GM23248 (cell line): ENCODE measurements around the gene PEPD. TPM values are rescaled to one million over a fixed set of nuclear protein-coding genes. Genes with fewer than 3 reads are reported as not detected.

ENCODE experiments used
- DNase-seq: peaks from one replicate; pipeline ENCODE4 v3.0.0-alpha.2; 2015
- H2AFZ ChIP-seq: fragments of 200-600 bp; sonication (generic); 2 replicates; pipeline ENCODE4 v1.6.1; 2016; ENCODE audit warnings: antibody characterized with exemption
- H3F3A ChIP-seq: fragments of 200-600 bp; sonication (generic); 2 replicates; pipeline ENCODE4 v1.6.1; 2016; ENCODE audit warnings: mild to moderate bottlenecking, antibody characterized with exemption, mixed run types; ENCODE audit not compliant: insufficient read depth
- H3K27ac ChIP-seq: fragments of 200-600 bp; sonication (generic); 2 replicates; pipeline ENCODE4 v1.5.1; 2016; ENCODE audit warnings: mild to moderate bottlenecking
- H3K27me3 ChIP-seq: fragments of 200-600 bp; sonication (generic); replicated peaks from 2 replicates; pipeline ENCODE4 v1.6.1; 2016; ENCODE audit warnings: mild to moderate bottlenecking; ENCODE audit not compliant: insufficient read depth
- H3K36me3 ChIP-seq: fragments of 200-600 bp; sonication (generic); 2 replicates; pipeline ENCODE4 v1.6.1; 2016; ENCODE audit warnings: low read depth, mild to moderate bottlenecking
- H3K4me1 ChIP-seq: fragments of 200-600 bp; sonication (generic); 2 replicates; pipeline ENCODE4 v1.6.1; 2016; ENCODE audit warnings: mild to moderate bottlenecking; ENCODE audit not compliant: insufficient read depth
- H3K4me2 ChIP-seq: fragments of 200-600 bp; sonication (generic); one replicate; pipeline ENCODE4 v1.6.1; 2016; ENCODE audit warnings: mild to moderate bottlenecking; ENCODE audit not compliant: unreplicated experiment
- H3K4me3 ChIP-seq: fragments of 200-600 bp; sonication (generic); 2 replicates; pipeline ENCODE4 v1.5.1; 2016; ENCODE audit warnings: mild to moderate bottlenecking
- H3K79me2 ChIP-seq: fragments of 200-600 bp; sonication (generic); 2 replicates; pipeline ENCODE4 v1.6.1; 2016; ENCODE audit warnings: mild to moderate bottlenecking; ENCODE audit not compliant: insufficient read depth
- H3K9ac ChIP-seq: fragments of 200-600 bp; sonication (generic); 2 replicates; pipeline ENCODE4 v1.6.1; 2016; ENCODE audit warnings: mild to moderate bottlenecking
- H3K9me2 ChIP-seq: fragments of 200-600 bp; sonication (generic); 2 replicates; pipeline ENCODE4 v1.6.1; 2016; ENCODE audit warnings: mixed run types, mild to moderate bottlenecking, moderate library complexity; ENCODE audit not compliant: insufficient read depth
- H3K9me3 ChIP-seq: fragments of 200-600 bp; sonication (generic); one replicate; pipeline ENCODE4 v1.6.1; 2017; ENCODE audit warnings: low read depth
- H4K20me1 ChIP-seq: fragments of 200-600 bp; sonication (generic); 2 replicates; pipeline ENCODE4 v1.6.0; 2016; ENCODE audit not compliant: insufficient read depth
- EZH2 ChIP-seq: fragments of 200-600 bp; sonication (generic); IDR thresholded peaks from 2 replicates; pipeline ENCODE4 v1.6.1; 2018; ENCODE audit warnings: antibody characterized with exemption, mild to moderate bottlenecking; ENCODE audit not compliant: insufficient read depth, poor library complexity, severe bottlenecking
- EZH2phosphoT487 ChIP-seq: fragments of 200-600 bp; sonication (generic); IDR thresholded peaks from 2 replicates; pipeline ENCODE4 v1.6.1; 2018; ENCODE audit warnings: antibody characterized with exemption, moderate library complexity, mild to moderate bottlenecking, low read depth; ENCODE audit not compliant: insufficient read depth
- WGBS, 2 experiments: methylation state at CpG; one replicate each; pipeline ENCODE4 v1.1.6; 2015 to 2017; ENCODE audit warnings: low lambda C conversion rate in 2 of 2, low coverage in 1 of 2; ENCODE audit errors: missing lambda C conversion rate in 2 of 2; 5-methylcytosine and 5-hydroxymethylcytosine counted together
- in situ Hi-C: fragments of 300-500 bp; cut with MboI; formaldehyde crosslinking; loops from 2 replicates; pipeline ENCODE4 v1.15.0; 2020
- polyA plus RNA-seq: library from polyadenylated mRNA; unstranded; fragments of >200 nt; fragmentation: Nextera tagmentation; extraction: Ambion mirVana; gene quantifications from 2 replicates; pipeline ENCODE4 v1.2.1, GENCODE V29; 2016
- total RNA-seq: library from RNA; depleted of rRNA; stranded (reverse); fragments of >200 nt; shearing (Covaris generic); gene quantifications from 2 replicates; pipeline ENCODE4 v1.2.3, GENCODE V29; 2014

PEPD gene
- total and polyA plus RNA-seq, 2 experiments from 2014 or later, result 54.8 to 86.5 TPM

DNA sequence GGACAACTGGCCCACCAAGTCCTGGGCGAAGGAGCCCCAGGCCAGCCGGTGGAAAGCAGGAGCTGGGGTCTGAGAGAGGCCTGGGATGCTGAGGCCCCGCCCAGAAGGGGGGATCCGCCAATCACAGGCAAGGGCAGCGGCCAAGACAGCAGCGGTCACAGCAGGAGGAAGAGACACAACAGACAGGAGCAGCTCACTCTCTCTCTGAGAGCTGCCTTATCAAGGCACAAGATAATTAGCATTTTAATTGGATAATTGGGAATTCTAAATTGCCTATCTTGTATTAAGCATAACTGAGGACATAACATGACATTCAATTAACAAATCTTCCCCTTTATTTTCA is 101.8 kb downstream of the PEPD start:
- H3K9me2 ChIP-seq, result no peaks in the 10 kb centered on the region
- WGBS, 2 experiments, result 77 to 81% methylated on average over 6 of the region's 6 CpGs
- no peak overlapping the region for H3K4me3 ChIP-seq
- H4K20me1 ChIP-seq, result no peaks in the 10 kb centered on the region
- H3K27ac ChIP-seq, result no peak overlapping the region
- no peaks in the 10 kb centered on the region for H3K27me3 ChIP-seq
- no peak overlapping the region for H2AFZ ChIP-seq
- no peak overlapping the region for H3K4me2 ChIP-seq
- no peaks in the 10 kb centered on the region for H3F3A ChIP-seq
- no peaks in the 10 kb centered on the region for H3K79me2 ChIP-seq
- no peak overlapping the region for H3K9ac ChIP-seq
- DNase-seq, result no peak
- TF ChIP-seq EZH2 (no peak), EZH2phosphoT487 (no peak)
- no peaks in the 10 kb centered on the region for H3K36me3 ChIP-seq
- H3K4me1 ChIP-seq, result no peaks in the 10 kb centered on the region
- H3K9me3 ChIP-seq, result no peaks in the 10 kb centered on the region
- in situ Hi-C loops, result loop anchor here (5.0 kb wide), 1 partner anchor 353 kb away; no protein-coding TSS in a partner anchor

- H3K4me3 ChIP-seq, result no peak overlapping the region
- no peak overlapping the region for H3K4me2 ChIP-seq
- no peak overlapping the region for H3K9ac ChIP-seq
- TF ChIP-seq EZH2phosphoT487 (no peak), EZH2 (no peak)
- no peaks in the 10 kb centered on the region for H3K36me3 ChIP-seq
- H2AFZ ChIP-seq, result no peak overlapping the region
- no peaks in the 10 kb centered on the region for H3K9me2 ChIP-seq
- H3K79me2 ChIP-seq, result no peaks in the 10 kb centered on the region
- WGBS, 2 experiments, result 86 to 87% methylated on average over 20 of the region's 20 CpGs
- H3K9me3 ChIP-seq, result no peaks in the 10 kb centered on the region
- in situ Hi-C loops, result no loop called here
- no peaks in the 10 kb centered on the region for H3K4me1 ChIP-seq
- no peaks in the 10 kb centered on the region for H3F3A ChIP-seq
- no peaks in the 10 kb centered on the region for H4K20me1 ChIP-seq
- DNase-seq, result no peak
- H3K27ac ChIP-seq, result no peak overlapping the region
- no peaks in the 10 kb centered on the region for H3K27me3 ChIP-seq
Observed at GRCh38 chr19:33418871-33419787, 102.5 kb downstream of the PEPD start.

DNA sequence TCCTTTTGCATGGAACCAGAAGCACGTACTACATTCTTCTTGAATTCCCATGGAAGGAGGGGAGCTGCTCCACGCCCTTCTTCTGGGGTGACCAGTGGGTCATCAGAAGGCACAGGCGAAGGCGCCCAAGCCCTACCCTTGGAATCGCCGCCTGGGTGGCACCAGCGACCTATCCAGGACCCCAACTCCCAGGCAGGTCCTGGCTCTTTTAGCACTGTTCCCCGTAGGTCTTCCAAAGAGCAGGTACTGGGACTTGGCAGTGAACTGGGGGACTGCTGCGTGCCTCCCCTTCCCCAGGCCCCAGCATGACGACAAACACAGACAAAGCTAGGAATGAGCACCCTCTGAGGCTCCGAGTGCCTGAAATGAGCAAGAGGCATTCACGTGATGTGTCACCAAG is 103.1 kb downstream of the PEPD start:
- Histone ChIP-seq H2AFZ (no peak overlapping the region), H3K27me3 (no peaks in the 10 kb centered on the region), H3K9ac (no peak overlapping the region), H3K9me2 (no peaks in the 10 kb centered on the region), H3K9me3 (no peaks in the 10 kb centered on the region), H3K4me2 (no peak overlapping the region), H4K20me1 (no peaks in the 10 kb centered on the region), H3K79me2 (no peaks in the 10 kb centered on the region), H3K36me3 (no peaks in the 10 kb centered on the region), H3K4me1 (no peaks in the 10 kb centered on the region), H3F3A (no peaks in the 10 kb centered on the region), H3K27ac (no peak overlapping the region), H3K4me3 (no peak overlapping the region)
- in situ Hi-C loops, result no loop called here
- 84 to 95% methylated on average over 11 to 12 of the region's 12 CpGs for WGBS, 2 experiments
- no peak for DNase-seq
- no peak for TF ChIP-seq EZH2phosphoT487
- no peak for TF ChIP-seq EZH2

- Histone ChIP-seq H3K9ac (no peak overlapping the region), H3K27me3 (no peaks in the 10 kb centered on the region), H3K4me1 (no peaks in the 10 kb centered on the region), H2AFZ (no peak overlapping the region), H3K9me2 (no peaks in the 10 kb centered on the region), H3F3A (no peaks in the 10 kb centered on the region), H4K20me1 (no peaks in the 10 kb centered on the region), H3K9me3 (no peaks in the 10 kb centered on the region), H3K36me3 (no peaks in the 10 kb centered on the region), H3K4me2 (no peak overlapping the region), H3K4me3 (no peak overlapping the region), H3K27ac (no peak overlapping the region), H3K79me2 (no peaks in the 10 kb centered on the region)
- in situ Hi-C loops, result no loop called here
- no peak for DNase-seq
- TF ChIP-seq EZH2 (no peak), EZH2phosphoT487 (no peak)
- WGBS, 2 experiments, result 89 to 94% methylated on average over 13 to 14 of the region's 14 CpGs
Observed at GRCh38 chr19:33417751-33418150, 103.8 kb downstream of the PEPD start.
